ENCODE data around the gene ZBTB38.

Gene ZBTB38, protein sequence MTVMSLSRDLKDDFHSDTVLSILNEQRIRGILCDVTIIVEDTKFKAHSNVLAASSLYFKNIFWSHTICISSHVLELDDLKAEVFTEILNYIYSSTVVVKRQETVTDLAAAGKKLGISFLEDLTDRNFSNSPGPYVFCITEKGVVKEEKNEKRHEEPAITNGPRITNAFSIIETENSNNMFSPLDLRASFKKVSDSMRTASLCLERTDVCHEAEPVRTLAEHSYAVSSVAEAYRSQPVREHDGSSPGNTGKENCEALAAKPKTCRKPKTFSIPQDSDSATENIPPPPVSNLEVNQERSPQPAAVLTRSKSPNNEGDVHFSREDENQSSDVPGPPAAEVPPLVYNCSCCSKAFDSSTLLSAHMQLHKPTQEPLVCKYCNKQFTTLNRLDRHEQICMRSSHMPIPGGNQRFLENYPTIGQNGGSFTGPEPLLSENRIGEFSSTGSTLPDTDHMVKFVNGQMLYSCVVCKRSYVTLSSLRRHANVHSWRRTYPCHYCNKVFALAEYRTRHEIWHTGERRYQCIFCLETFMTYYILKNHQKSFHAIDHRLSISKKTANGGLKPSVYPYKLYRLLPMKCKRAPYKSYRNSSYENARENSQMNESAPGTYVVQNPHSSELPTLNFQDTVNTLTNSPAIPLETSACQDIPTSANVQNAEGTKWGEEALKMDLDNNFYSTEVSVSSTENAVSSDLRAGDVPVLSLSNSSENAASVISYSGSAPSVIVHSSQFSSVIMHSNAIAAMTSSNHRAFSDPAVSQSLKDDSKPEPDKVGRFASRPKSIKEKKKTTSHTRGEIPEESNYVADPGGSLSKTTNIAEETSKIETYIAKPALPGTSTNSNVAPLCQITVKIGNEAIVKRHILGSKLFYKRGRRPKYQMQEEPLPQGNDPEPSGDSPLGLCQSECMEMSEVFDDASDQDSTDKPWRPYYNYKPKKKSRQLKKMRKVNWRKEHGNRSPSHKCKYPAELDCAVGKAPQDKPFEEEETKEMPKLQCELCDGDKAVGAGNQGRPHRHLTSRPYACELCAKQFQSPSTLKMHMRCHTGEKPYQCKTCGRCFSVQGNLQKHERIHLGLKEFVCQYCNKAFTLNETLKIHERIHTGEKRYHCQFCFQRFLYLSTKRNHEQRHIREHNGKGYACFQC (N-terminal part only)

DNA sequence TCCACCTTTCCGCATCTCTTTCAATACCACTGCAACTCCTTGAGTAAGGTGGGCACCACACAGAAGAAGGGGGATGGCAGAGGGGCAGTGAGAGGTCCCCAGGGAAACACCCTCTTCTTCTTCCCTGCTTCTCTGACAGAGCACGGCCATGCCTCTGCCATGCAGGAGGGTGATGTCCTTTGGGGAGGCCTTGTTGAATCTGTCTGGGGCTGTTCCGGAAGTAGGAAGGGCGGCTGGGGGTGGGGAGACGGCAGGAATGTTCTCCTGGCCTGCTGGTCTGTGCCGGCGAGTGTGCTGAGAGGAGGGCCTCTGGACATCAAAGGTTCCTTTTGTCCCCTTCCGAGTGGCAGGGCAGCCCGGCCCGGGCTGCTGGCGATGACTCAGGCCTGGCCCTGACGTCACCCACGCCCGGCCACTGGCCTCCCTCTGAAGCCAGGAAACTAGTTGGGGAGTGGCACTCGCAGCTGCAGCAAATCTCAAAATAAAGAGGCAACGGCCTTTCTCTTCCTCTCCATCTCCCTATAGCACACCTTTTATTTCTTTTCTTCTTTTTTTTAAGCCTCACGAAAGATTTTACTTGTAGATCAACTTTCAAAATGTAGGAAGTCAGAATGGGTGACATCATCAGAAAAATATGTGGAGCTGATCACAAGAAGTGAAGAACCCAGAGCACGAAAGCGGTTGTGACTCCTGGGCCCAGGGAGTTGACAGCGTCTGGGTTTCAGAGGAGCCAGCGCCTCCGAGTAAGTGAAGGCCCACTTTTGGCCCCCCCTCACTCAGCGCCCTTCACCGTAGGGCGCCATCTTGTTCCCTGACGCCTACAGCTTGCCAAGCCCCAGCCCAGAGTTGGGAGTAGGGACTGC, at the start of gene ZBTB38:
ZBTB38 (plus strand) TSS at position 443 of the 863 bp plus-strand sequence. CDS start 73,885 bp downstream, outside the sequence.
- in situ Hi-C loops (cut with HindIII; ENCODE audit: low pct_ligation_motif_present, low pct_unique_long_range_greater_than_20kb, low sequenced_read_pairs): no loop called here
- peak; percentile 88 for DNase-seq

DNA sequence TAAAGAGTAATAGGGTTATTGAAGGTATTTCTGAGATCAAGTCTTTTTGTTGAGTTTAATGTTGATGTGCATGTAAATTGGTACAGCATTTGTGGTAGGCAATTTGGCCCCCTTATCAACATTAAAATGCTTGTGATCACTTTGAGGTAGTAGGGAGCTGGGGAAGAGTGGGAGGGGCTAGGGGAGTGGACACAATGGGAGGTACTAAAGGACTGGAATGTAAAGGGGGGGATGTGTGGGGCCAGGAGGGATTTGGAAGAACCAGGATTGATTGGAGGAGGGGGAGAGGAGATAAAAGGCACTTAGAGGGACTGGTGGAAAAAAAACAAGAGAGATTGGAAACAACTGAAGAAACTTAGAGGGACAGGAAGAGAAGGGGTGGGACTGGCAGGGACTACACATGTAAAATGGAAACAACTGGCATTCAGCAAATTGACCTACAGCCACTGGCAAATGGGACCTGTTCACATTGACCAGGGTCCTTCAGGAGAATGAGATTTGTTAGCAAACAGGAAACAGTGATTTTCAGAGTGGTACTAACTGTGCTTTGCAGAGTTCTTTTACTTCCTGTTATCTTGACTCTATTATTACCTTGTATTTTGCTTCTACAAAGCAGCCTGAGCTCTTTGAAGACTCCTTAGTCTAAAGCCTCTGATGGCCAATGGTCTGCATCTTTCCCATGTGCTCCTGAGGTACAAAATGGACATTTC, 47.8 kb upstream of the ZBTB38 start:
- in situ Hi-C loops (cut with HindIII; ENCODE audit: low pct_ligation_motif_present, low pct_unique_long_range_greater_than_20kb, low sequenced_read_pairs): no loop called here
- DNase-seq: no peak

DNA sequence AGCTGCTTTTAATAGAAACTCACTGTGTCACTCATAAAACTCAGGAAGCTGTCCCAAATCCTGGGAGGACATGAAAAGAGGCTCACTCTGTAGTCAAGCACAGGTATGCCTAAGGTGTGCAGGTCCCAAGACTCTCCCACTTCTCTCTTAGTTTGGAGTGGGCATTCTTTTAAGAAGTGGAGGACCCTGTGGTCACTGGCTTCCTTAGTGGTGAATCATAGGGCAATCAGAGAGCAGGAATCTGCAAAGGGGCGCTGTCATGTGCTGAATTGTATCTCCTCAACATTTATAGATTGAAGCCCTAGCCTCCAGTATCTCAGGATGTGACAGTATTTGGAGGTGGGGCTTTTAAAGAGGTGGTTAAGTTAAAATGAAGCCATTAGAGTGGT, 47.2 kb upstream of the ZBTB38 start:
- in situ Hi-C loops (cut with HindIII; ENCODE audit: low pct_ligation_motif_present, low pct_unique_long_range_greater_than_20kb, low sequenced_read_pairs): no loop called here
- peak; percentile 56 for DNase-seq

DNA sequence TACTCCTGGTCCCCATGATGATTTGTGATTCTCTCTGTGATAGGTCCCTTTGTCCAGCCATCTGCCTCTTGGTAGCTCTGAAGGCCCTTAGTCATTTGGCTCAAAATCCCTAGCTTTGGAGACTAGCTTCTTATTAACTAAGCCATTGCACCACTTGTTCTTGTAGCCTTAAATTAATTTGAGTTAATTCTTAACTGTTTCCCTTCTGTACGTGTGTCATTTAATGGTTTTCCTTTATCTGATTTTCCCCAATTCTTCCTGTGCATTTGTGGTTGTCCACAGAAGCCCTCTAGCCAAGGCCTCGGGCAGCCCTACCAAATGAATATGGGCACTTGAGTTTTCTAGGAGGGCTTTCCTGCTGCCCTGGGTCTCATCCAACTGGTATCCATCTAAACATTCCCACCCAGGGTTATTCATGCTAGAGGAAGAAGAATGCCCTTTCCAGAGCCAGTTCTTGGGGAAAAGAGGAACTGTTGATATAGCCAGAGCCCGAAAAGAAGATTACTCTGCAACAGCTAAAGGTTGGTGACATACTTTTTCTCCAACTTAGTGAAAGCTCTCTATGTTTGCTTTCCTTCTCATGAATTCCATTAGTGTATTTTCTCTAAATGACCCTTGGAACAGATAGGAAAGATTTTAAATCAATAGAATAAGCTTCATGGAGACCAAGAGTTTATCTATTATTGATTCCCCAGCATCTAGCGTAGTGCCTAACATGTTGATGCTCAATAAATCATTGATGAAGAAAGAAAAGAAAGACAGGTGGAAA, 44.2 kb upstream of the ZBTB38 start:
- in situ Hi-C loops (cut with HindIII; ENCODE audit: low pct_ligation_motif_present, low pct_unique_long_range_greater_than_20kb, low sequenced_read_pairs): no loop called here

DNA sequence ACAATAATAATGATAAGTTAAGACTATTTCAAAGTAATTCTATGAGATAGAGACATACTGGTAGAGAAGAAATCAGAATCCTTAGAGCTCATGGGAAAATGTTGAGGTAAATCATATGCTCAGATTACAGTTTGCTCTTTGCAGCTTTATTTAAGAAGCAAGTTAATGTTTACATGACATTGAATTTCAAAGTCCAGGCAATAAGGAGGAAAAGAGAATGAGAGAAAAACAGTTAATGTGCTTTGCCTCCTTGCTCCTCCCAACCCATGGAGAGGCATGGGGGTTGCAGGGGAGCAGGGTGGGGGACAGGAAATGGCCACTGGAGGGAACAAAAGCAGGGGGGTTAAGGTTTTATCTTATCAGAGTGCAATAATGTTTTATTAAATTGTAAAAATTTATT, 42.2 kb upstream of the ZBTB38 start:
- DNase-seq: peak; percentile 68
- in situ Hi-C loops (cut with HindIII; ENCODE audit: low pct_ligation_motif_present, low pct_unique_long_range_greater_than_20kb, low sequenced_read_pairs): no loop called here

More for the DNA sequence above, 44.2 kb upstream of the ZBTB38 start:
- peak; percentile 86 for DNase-seq

DNA sequence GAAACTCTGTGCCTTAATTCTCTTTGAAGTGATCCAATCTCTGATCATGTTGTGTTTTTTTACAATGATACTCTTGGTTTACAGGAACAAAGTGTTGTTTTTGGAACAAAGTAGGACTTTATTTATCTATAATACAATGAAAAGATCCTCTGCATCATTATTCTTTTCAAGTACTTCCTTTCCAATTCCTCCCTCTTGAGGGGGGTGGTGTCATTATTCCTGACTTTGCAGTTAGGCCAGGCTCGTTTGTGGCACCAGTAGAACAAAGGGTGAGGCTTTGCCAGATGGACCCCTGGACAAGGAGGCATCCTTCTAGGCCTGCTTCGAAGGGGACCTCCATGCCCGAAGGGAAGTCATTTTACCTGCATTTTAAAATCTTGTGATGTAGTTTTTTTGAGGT, 41.7 kb upstream of the ZBTB38 start:
- in situ Hi-C loops (cut with HindIII; ENCODE audit: low pct_ligation_motif_present, low pct_unique_long_range_greater_than_20kb, low sequenced_read_pairs): no loop called here
- peak; percentile 45 for DNase-seq

DNA sequence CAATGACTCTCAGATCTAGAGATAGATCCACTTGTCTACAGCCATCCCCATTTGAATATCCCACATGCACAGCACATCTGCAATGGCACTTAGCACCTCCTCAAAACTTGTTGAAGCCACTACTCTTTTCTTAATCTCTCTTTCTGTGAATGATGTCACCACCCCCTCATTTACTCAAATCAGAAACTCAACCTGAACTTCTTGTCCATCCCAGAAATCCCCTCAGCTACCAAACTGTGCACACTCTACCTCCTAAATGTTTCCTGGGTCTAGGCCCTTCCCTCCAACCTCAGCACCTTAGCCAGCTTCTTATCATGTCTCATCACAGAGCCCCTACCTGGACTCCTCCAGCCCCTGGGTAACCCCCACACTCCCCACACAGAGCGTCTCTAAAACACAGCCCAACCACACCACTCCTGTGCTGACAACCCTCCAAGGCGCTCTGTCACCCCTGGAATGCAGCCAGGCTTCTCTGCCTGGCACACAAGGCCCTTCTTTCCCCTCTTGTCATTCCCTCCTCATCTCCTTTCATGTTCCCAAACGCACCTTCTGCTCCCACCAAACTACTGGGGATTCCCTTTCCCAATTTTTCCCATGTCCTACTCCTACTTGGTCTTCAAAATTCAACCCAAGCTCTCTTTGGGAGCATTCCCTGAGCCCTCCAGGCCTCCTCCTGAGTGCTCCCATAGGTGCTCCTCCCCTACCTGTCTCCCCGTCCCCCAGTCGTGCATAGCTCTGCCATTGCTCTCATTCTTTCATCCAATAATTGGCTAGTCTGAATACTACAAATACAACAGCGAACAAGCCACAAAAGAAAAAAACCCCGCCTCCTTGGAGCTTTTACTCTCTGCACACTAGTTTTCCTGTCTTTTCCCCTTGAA, 39.8 kb upstream of the ZBTB38 start:
- in situ Hi-C loops (cut with HindIII; ENCODE audit: low pct_ligation_motif_present, low pct_unique_long_range_greater_than_20kb, low sequenced_read_pairs): no loop called here
- DNase-seq: no peak

DNA sequence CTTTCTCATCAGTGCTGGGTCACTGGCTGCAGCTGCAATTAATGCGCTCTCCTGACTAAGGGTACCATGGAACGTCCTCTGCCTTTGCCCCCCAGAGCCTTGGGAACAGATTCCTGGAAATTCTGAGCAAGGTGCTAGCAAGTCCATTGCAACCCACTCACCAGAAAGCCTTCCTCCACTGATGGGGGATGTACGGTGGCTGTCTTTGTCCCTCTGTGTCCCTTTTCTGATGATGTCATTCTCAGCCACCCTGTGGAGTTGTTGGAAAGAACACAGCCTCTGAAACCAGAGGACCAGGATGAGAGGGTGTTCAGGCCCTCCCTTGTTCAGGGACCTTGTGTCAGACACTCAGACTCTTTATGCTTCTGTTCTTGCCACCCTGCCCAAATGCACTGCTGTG, 38.1 kb upstream of the ZBTB38 start:
- in situ Hi-C loops (cut with HindIII; ENCODE audit: low pct_ligation_motif_present, low pct_unique_long_range_greater_than_20kb, low sequenced_read_pairs): no loop called here

DNA sequence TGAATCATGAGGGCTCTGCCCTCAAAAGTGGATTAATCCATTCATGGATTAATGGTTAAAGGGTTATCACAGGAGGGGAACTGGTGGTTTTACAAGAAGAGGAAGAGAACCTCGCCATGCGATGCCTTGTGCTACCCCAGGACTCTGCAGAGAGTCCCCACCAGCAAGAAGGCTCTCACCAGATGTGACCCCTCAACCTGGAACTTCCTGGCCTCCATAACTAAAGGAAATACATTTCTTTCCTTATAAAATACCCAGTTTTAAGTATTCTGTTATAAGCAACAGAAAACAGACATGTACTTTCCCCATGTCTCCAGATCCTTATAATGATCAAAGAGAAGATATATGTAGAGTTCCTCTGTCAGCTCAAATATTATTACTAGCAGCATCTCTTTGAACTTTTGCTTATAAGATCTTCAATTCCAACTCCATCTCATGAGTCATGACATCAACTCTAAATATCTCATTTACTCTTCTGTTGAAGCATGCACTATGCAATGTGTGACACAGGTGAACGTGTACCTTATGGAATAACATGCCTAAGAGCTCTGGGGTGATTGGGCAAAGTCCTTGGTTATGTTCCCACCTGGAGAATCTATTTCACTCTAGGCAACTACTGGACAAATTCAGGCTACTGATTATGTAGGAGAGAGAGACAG, 37.5 kb upstream of the ZBTB38 start:
- in situ Hi-C loops (cut with HindIII; ENCODE audit: low pct_ligation_motif_present, low pct_unique_long_range_greater_than_20kb, low sequenced_read_pairs): no loop called here
- DNase-seq: no peak

More for the DNA sequence above, 38.1 kb upstream of the ZBTB38 start:
- no peak for DNase-seq

DNA sequence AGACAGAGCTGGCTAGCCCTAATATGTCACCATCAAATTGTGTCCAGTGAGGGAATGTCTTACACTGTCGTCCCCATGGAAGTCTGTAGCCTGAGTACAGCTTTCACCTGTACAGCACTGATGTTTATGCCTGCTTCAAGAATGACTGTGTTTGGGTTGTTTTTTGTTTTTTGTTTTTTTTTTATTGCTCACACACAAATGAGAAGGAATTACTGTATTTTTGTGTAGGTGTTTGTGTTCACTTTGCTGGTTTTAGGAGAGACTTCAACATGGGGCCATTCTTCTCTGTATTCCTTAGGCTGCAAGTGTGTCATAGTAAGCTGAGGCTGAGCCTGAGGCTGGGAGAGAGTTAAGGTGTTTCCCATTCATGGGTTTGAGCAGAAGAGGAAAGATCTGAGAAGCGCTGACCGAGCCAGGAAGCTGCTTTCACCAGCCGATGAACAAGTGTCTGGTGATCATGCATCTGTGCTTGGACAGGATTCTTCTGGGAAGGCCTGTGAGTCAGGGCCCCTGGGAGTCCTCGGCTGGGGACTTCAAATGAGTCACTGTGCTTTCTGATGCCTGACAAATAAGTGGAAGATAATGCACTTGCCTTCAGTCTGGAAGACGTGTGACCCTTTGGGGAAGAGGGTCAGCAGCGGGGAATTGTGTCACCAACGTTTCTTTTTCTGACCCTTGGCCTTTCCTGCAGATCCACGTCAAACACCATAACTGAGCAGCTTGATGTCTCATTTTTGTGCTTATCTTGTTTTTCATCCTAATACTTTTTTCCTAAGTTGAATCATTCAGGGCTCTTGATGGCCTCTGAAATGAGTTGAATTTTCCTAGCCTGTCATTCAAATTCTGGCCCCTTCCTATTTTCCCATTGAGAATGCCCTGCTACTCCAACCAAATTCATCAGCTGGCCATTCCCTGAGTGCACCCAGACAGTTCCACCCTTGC, 36.7 kb upstream of the ZBTB38 start:
- in situ Hi-C loops (cut with HindIII; ENCODE audit: low pct_ligation_motif_present, low pct_unique_long_range_greater_than_20kb, low sequenced_read_pairs): no loop called here
- DNase-seq: peak; percentile 95

DNA sequence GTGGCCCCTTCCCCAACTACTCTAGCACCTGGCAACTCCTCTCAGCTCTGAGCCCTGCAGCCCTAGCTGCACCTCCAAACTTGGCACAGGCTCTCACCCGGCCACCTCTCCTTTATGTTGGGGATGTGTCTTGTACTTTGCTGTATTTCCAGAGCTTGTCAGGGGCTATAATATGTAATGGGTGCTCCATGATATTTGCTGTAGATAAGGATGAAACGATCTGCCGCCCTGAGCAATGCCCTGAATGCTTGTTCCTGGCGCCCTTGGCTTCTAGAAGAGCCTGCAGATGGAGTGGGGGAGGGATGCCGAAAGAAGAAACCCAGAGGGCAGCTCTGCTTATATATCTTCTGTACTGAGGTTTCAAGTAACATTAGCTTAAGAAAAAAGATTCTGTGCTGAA, 35.9 kb upstream of the ZBTB38 start:
- no peak for DNase-seq
- in situ Hi-C loops (cut with HindIII; ENCODE audit: low pct_ligation_motif_present, low pct_unique_long_range_greater_than_20kb, low sequenced_read_pairs): no loop called here

DNA sequence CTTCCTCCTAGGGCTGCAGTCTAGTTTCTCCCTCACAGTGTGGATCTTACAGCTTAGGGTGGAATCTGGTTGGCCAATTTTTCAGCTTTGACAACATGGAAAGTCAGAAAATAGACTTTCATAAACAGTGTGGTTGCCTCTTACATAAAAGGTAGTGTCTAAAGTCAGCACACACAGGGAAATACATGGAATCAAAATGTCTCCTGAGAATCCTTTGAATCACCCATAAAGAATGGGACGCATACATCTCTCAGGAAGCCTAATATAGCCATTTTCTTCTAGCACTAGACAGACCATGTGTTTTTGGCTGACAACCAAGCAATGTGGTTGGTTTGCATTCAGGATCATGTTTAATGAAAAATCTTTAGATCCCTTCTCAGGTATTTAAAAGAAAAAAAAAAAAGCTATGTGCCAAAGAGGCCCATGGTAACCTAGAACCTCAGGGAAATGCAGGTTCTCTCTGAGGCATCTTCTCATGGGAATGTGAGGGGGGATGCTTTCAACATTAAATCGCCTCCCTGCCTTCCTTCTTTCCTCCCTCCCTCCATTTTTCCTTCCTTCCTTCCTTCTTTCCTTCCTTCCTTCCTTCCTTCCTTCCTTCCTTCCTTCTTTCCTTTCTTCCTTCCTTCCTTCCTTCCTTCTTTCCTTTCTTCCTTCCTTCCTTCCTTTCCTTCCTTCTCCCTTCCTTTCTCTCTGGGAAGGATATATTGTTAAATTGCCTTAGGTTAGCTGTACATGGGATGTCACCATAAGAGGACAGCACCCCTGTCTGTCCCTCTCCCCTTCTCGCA, 34.3 kb upstream of the ZBTB38 start:
- in situ Hi-C loops (cut with HindIII; ENCODE audit: low pct_ligation_motif_present, low pct_unique_long_range_greater_than_20kb, low sequenced_read_pairs): no loop called here
- no peak for DNase-seq

DNA sequence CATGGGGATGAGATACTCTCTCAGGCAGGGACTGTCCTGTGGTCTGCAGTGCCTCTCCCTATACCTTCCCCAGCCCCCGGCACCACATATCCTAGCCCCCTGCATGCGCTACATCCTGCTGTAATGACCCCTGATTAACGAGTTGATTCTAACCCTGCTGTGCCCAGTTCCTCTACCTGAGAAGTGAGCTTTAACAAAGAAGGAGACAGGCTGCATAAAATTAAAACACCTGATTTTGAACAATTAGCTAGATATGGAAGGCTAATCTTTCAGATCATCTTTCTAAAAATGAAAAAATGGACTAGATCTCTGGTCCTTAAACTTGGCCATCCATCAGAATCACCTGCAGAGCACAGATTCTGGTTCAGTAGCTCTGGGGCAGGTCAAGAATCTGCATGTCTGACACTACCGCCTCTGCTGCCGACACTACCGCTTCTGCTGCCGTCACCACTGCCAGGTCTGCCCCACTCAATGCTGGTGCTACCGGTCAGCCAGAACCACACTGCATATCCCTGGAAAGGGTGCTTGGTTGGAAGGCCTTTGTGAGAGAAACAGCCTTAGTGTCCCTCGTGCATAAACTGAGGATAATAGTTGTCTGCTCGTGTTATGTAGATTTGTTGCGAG, 33.6 kb upstream of the ZBTB38 start:
- DNase-seq: no peak
- in situ Hi-C loops (cut with HindIII; ENCODE audit: low pct_ligation_motif_present, low pct_unique_long_range_greater_than_20kb, low sequenced_read_pairs): no loop called here

Data from ACHN (cell line).